Neural crest cell (in vitro differentiated cells): ENCODE results near the gene TACC2. TPM values are rescaled to one million over a fixed set of nuclear protein-coding genes. Genes with fewer than 3 reads are reported as not detected.

Experiments
- DNase-seq: peaks from one replicate; pipeline ENCODE4 v3.0.0; 2021; ENCODE audit warnings: low read depth, mixed read lengths, low spot score
- H3K27ac Mint-ChIP-seq: one replicate; pipeline ENCODE4 v1.8.0; 2021; ENCODE audit warnings: mild to moderate bottlenecking, mixed read lengths; ENCODE audit not compliant: unreplicated experiment
- H3K27me3 Mint-ChIP-seq: 2 replicates; pipeline ENCODE4 v1.8.0; 2021; ENCODE audit warnings: low read depth, mild to moderate bottlenecking, mixed read lengths
- H3K36me3 Mint-ChIP-seq: 2 replicates; pipeline ENCODE4 v1.8.0; 2021; ENCODE audit warnings: low read depth, mild to moderate bottlenecking, mixed read lengths
- H3K4me1 Mint-ChIP-seq: 2 replicates; pipeline ENCODE4 v1.8.0; 2021; ENCODE audit warnings: mixed read lengths
- H3K4me3 Mint-ChIP-seq: one replicate; pipeline ENCODE4 v1.8.0; 2021; ENCODE audit warnings: mild to moderate bottlenecking, mixed read lengths
- H3K9me3 Mint-ChIP-seq: 2 replicates; pipeline ENCODE4 v1.8.0; 2021; ENCODE audit warnings: mixed read lengths
- total RNA-seq: library from RNA; stranded (reverse); gene quantifications from 2 replicates; pipeline ENCODE4 v1.2.1, GENCODE V29; 2021
- TF ChIP-seq, protein P1 (sequence below): fragments of 200-600 bp; sonication (generic); conservative IDR thresholded peaks from 2 replicates; pipeline ENCODE4 v1.5.0; 2021; ENCODE audit warnings: antibody characterized with exemption, mild to moderate bottlenecking

The TACC2 gene
- total RNA-seq, 1 donor from 2014 or later = 48.2 TPM

DNA sequence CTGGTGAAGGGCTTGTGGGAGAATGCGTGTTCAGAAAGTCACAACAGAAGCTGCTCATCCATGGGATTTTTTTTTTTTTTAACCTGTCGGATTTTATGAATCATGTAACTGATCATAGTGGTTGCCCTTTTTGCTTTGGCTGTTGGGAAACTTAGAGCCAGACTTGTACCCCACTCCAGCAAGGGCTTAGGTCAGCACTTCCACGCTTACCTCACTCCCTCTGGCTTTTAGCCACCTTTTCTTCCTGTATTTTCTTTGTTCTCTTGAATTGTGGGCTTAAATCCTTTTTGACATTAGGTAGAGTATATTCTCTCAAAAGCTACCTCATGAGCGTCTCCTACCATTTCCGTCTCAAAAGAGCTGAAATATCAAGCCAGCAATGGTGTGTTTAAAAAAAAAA is 168.5 kb downstream of the TACC2 start:
- DNase-seq = no peak
- Mint-ChIP-seq H3K9me3 (no peaks in the 10 kb centered on the region), H3K4me3 (peak overlapping the region; percentile 18), H3K36me3 (peaks cover 2% of the 10 kb centered on the region), H3K27ac (no peak overlapping the region), H3K27me3 (no peaks in the 10 kb centered on the region), H3K4me1 (peaks cover 46% of the 10 kb centered on the region)
- TF ChIP-seq, protein P1, sequence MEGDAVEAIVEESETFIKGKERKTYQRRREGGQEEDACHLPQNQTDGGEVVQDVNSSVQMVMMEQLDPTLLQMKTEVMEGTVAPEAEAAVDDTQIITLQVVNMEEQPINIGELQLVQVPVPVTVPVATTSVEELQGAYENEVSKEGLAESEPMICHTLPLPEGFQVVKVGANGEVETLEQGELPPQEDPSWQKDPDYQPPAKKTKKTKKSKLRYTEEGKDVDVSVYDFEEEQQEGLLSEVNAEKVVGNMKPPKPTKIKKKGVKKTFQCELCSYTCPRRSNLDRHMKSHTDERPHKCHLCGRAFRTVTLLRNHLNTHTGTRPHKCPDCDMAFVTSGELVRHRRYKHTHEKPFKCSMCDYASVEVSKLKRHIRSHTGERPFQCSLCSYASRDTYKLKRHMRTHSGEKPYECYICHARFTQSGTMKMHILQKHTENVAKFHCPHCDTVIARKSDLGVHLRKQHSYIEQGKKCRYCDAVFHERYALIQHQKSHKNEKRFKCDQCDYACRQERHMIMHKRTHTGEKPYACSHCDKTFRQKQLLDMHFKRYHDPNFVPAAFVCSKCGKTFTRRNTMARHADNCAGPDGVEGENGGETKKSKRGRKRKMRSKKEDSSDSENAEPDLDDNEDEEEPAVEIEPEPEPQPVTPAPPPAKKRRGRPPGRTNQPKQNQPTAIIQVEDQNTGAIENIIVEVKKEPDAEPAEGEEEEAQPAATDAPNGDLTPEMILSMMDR = no peak

GRCh38 chr10:122158362-122158761 is 169.4 kb downstream of the TACC2 start:
- peaks cover 52% of the 10 kb centered on the region for H3K4me1 Mint-ChIP-seq
- H3K27ac Mint-ChIP-seq = no peak overlapping the region
- TF ChIP-seq, protein P1 = no peak
- peaks cover 2% of the 10 kb centered on the region for H3K36me3 Mint-ChIP-seq
- no peaks in the 10 kb centered on the region for H3K9me3 Mint-ChIP-seq
- H3K27me3 Mint-ChIP-seq = no peaks in the 10 kb centered on the region
- no peak overlapping the region for H3K4me3 Mint-ChIP-seq
- DNase-seq = no peak

GRCh38 chr10:122159141-122159970 is 170.4 kb downstream of the TACC2 start:
- H3K36me3 Mint-ChIP-seq = peaks cover 2% of the 10 kb centered on the region
- peak overlapping the region; percentile 33 for H3K4me3 Mint-ChIP-seq
- no peak overlapping the region for H3K27ac Mint-ChIP-seq

DNA sequence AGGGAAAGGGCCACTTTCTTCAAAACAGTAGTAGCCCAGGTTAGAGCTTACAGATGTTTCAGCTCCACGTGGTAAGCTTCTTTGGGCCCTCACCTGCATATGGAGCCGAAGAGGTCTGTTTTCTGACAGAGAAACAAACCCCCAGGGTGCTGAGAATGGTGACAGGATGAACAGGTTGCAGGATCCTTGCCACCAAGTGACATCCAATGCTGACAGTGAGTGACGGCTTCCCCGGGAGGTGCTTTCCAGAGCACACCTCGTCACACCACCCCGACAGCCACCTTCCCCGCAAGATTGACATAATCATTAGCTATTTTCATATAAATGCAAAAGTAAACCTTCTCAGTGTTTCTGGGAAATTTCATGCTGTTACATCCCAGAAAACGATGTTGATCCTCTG is 172.8 kb downstream of the TACC2 start:
- no peaks in the 10 kb centered on the region for H3K27me3 Mint-ChIP-seq
- H3K4me1 Mint-ChIP-seq = peaks cover 59% of the 10 kb centered on the region
- TF ChIP-seq, protein P1 = no peak
- H3K36me3 Mint-ChIP-seq = peaks cover 2% of the 10 kb centered on the region
- peak overlapping the region; percentile 96 for H3K4me3 Mint-ChIP-seq
- no peak for DNase-seq
- H3K9me3 Mint-ChIP-seq = no peaks in the 10 kb centered on the region
- no peak overlapping the region for H3K27ac Mint-ChIP-seq

More at GRCh38 chr10:122159141-122159970, 170.4 kb downstream of the TACC2 start:
- TF ChIP-seq, protein P1 = no peak
- Mint-ChIP-seq H3K4me1 (peaks cover 51% of the 10 kb centered on the region), H3K27me3 (no peaks in the 10 kb centered on the region), H3K9me3 (no peaks in the 10 kb centered on the region)
- DNase-seq = no peak

GRCh38 chr10:122162671-122163173 is 173.8 kb downstream of the TACC2 start:
- TF ChIP-seq, protein P1 = peak; percentile 49
- H3K36me3 Mint-ChIP-seq = peaks cover 2% of the 10 kb centered on the region
- peak overlapping the region; percentile 96 for H3K4me3 Mint-ChIP-seq
- H3K27ac Mint-ChIP-seq = peak overlapping the region; percentile 94
- peaks cover 59% of the 10 kb centered on the region for H3K4me1 Mint-ChIP-seq
- no peaks in the 10 kb centered on the region for H3K9me3 Mint-ChIP-seq
- H3K27me3 Mint-ChIP-seq = no peaks in the 10 kb centered on the region
- DNase-seq = peak; percentile 24
